Activated T-cell treated with anti-CD3 and anti-CD28 coated beads for 24 hours (primary cell): Measurements from ENCODE around the gene RAP1GDS1.
"Not testable (repeated sequence)": the region's sequence is repeated elsewhere in the genome, so short reads cannot be mapped to it uniquely, and the experiment has no call there.

Experiments
- DNase-seq: peaks from one replicate; pipeline ENCODE4 v3.0.0-alpha.2; 2020; ENCODE audit warnings: low read depth

RAP1GDS1 gene

GRCh38 chr4:98287328-98287727, 26.1 kb downstream of the RAP1GDS1 start:
- DNase-seq = no peak

DNA sequence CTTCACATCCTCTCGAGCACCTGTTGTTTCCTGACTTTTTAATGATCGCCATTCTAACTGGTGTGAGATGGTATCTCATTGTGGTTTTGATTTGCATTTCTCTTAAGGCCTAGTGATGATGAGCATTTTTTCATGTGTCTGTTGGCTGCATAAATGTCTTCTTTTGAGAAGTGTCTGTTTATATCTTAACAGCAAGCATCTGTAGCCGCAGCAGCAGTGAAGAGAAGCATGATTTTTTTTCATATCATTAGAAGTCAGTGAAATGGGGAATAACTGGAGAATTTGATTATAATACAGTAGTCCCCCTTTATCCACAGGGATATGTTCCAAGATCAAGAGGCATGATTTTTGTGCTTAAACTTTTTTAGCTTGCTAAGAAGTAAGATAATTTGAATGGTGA, 27.5 kb downstream of the RAP1GDS1 start:
- not testable (repeated sequence) for DNase-seq

DNA sequence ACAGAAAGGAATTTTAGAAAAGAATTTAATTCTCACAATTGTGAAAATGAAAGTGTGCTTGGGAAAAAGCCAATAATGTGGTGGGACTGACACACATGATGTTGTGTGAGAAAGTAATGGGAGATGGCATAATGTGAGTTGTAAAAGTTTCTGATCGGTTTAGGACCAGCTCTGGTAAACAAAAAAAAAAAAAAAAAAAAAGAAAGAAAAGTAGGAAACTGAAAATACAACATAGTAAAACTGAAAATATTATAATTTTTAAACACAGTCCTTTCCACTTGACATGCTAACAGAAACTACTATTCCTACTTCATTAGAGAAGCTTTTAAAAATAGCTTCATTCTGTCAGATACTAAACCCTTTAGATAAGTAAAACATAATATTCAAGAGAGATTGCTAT, 28.2 kb downstream of the RAP1GDS1 start:
- DNase-seq = no peak

DNA sequence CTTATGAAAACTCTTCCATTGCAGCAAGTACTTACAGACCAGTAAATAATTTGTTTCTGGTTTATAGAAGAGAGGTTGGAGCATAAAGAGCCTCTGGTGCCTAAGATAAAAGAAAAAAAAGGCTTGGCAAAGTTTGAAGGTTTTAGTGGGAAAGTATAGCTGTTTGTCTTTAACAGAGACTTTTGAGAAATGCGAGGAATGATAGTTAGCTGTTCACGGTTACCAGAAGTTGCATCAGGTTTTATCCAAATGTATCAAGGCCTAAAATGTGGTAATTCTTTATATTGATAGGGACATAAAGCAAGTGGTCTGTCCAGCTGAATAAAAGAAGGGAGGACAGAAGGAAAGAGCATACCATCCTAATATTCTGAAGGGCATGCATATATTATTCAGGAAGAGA, 29.3 kb downstream of the RAP1GDS1 start:
- DNase-seq = no peak

DNA sequence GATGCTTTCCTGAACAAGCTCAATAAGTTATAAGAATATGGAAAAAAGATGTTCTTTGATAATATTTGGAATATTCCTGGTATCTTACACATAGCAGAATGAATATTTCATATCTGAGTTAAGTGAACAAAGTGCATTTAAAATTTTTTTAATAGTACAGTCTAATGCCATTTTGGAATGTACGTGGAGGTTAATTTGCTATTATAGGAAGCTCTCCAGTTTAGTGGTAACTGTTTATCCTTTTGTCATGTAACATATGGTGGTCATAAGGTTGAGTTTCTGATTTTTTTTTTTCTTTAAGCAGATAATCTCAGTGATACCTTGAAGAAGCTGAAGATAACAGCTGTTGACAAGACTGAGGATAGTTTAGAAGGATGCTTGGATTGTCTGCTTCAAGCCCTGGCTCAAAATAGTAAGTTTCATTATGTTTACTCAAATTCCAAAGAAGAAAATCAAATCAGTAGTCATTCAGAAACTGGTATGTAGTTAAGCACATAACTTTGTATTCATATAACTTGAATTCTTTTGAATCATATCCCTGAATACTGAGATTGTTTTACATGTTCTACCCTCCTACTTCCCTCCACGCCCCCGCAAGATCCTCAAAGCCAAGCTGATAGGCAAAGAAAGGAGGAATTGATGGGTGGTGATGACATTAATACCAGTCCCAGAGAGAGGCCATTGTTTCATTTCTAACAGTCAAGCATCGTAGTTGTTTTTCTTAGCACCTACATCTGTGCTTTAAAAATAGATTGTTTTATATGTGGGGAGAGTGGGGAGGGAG, 32.1 kb downstream of the RAP1GDS1 start:
- no peak for DNase-seq

DNA sequence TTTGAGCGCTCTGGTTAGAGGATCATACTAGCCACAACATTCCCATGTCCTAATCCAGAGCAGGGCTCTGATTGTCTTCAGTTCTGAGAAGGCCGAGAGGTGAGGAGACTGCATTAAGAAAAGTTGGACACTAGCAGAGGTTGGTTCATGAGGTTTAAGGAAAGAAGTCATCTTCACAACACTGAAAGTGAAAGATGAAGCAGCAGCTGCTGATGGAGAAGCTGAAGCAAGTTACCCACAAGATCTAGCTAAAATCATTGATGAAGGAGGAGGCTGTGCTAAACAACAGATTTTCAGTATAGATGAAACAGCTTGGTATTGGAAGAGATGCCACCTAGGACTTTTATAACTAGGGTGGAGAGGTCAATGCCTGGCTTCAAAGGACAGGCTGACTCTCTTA, 36.8 kb downstream of the RAP1GDS1 start:
- no peak for DNase-seq

- DNase-seq = no peak
Observed at GRCh38 chr4:98300706-98301105, 39.5 kb downstream of the RAP1GDS1 start.

GRCh38 chr4:98305576-98305975, 44.4 kb downstream of the RAP1GDS1 start:
- DNase-seq = no peak

GRCh38 chr4:98310867-98311266, 49.7 kb downstream of the RAP1GDS1 start:
- no peak for DNase-seq

DNA sequence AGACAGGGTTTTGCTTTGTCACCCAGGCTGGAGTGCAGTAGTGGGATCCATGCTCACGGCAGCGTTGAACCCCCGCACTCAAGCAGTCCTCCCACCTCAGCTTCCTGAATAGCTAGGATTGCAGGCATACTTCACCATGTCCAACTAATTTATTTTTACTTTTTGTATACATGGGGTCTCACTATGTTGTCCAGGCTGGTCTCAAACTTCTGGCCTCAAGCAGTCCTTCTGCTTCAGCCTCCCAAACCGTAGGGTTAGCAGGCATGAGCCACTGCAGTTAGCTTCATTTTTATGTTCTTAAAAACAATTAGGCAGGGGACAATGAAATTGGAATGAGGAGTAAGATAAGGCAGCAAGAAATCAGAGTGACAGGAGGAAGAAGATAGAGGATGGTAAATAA, 50.5 kb downstream of the RAP1GDS1 start:
- no peak for DNase-seq

GRCh38 chr4:98314791-98315565, 53.8 kb downstream of the RAP1GDS1 start:
- DNase-seq = no peak

DNA sequence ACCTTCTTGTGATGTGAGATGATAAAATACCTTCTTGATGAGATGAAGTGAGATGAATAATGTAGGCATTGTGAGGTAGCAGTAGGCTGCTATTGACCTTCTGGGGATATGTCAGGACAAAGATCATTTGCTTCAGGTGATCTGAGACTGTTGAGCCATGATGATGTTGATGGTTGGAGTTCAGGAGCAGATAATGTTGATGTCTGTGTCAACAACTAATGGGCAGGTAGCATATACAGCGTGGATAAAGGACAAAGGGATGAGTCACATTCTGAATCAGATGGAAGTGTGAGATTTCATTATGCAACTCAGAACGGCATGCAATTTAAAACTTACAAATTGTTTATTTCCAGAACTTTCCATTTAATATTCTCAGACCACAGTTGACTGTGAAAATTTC, 57.3 kb downstream of the RAP1GDS1 start:
- no peak for DNase-seq

GRCh38 chr4:98319021-98319420, 57.8 kb downstream of the RAP1GDS1 start:
- DNase-seq = no peak

- DNase-seq = no peak
Observed at GRCh38 chr4:98326168-98326567, 65.0 kb downstream of the RAP1GDS1 start.

GRCh38 chr4:98327694-98328093, 66.5 kb downstream of the RAP1GDS1 start:
- DNase-seq = no peak

GRCh38 chr4:98329879-98330640, 68.9 kb downstream of the RAP1GDS1 start:
- not testable (repeated sequence) for DNase-seq

GRCh38 chr4:98332017-98332416, 70.8 kb downstream of the RAP1GDS1 start:
- DNase-seq = no peak

DNA sequence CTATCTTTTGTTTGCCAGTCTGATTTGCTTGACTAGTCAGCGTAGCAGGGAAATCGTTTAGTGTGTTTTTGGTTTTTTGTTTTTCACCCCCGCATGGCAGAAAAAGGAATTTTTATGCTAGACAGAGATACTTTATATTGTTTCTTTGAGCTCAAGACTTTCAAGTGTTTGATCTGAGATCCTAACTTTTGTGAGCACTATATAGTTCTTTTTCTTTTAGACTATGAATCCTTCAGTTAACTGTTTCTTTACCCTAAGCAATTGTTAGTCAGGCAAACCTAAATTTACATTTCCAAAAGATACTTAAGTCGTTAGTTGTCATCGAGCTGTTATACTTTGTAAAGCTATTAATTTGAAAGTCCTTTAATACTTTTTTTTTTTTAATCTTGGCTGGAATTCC, 73.3 kb downstream of the RAP1GDS1 start:
- no peak for DNase-seq

GRCh38 chr4:98338761-98339438, 77.7 kb downstream of the RAP1GDS1 start:
- no peak for DNase-seq

DNA sequence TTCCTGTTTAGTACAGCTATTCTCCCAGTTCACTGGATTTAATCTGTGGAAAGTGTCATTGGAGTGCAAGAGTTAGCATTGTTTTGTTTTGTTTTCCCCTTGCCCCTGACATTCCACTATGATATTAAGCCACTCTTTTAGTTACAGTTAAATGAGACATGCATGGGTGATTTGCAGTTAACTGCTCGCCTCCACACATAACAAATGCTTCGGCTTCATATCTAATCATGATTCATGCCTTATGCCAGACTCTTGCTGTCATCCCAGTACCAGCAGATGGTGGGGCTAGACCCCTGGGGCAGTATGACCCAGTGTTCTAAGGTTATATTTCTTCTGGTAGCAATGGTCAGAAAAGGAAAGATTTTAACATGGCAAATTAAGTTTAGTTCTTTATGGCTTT, 80.1 kb downstream of the RAP1GDS1 start:
- DNase-seq = no peak

- no peak for DNase-seq
Observed at GRCh38 chr4:98343626-98344025, 82.4 kb downstream of the RAP1GDS1 start.

- DNase-seq = no peak
Observed at GRCh38 chr4:98345838-98346237, 84.7 kb downstream of the RAP1GDS1 start.
